ENCODE measurements around the gene ZCCHC14.

Gene ZCCHC14

GRCh38 chr16:87460936-87461335, 31.9 kb downstream of the ZCCHC14 start:
- Histone ChIP-seq H3K4me1 (ENCODE audit: control insufficient read depth, insufficient read depth, low read length) (peaks cover 77% of the 10 kb centered on the region), H3K36me3 (ENCODE audit: control insufficient read depth, insufficient read depth, low read length, severe bottlenecking) (peaks cover 18% of the 10 kb centered on the region), H3K4me3 (ENCODE audit: low read length) (no peak overlapping the region), H3K9ac (ENCODE audit: low read length) (no peak overlapping the region), H3K9me3 (ENCODE audit: control insufficient read depth, low read length) (no peaks in the 10 kb centered on the region), H3K27me3 (replicated peaks; ENCODE audit: control insufficient read depth, insufficient read depth, low read length) (no peaks in the 10 kb centered on the region)
- no peak for DNase-seq (ENCODE audit: low read depth)

GRCh38 chr16:87459833-87460232, 33.0 kb downstream of the ZCCHC14 start:
- H3K36me3 ChIP-seq (ENCODE audit: control insufficient read depth, insufficient read depth, low read length, severe bottlenecking): peaks cover 27% of the 10 kb centered on the region
- no peak overlapping the region for H3K9ac ChIP-seq (ENCODE audit: low read length)
- no peaks in the 10 kb centered on the region for H3K9me3 ChIP-seq (ENCODE audit: control insufficient read depth, low read length)
- DNase-seq (ENCODE audit: low read depth): no peak
- no peak overlapping the region for H3K4me3 ChIP-seq (ENCODE audit: low read length)
- no peaks in the 10 kb centered on the region for H3K27me3 ChIP-seq (replicated peaks; ENCODE audit: control insufficient read depth, insufficient read depth, low read length)
- H3K4me1 ChIP-seq (ENCODE audit: control insufficient read depth, insufficient read depth, low read length): peaks cover 71% of the 10 kb centered on the region

GRCh38 chr16:87459027-87459426, 33.8 kb downstream of the ZCCHC14 start:
- peaks cover 27% of the 10 kb centered on the region for H3K36me3 ChIP-seq (ENCODE audit: control insufficient read depth, insufficient read depth, low read length, severe bottlenecking)
- H3K27me3 ChIP-seq (replicated peaks; ENCODE audit: control insufficient read depth, insufficient read depth, low read length): no peaks in the 10 kb centered on the region
- no peak for DNase-seq (ENCODE audit: low read depth)

GRCh38 chr16:87458424-87458915, 34.4 kb downstream of the ZCCHC14 start:
- H3K9ac ChIP-seq (ENCODE audit: low read length): peak overlapping the region; percentile 75
- peak overlapping the region; percentile 49 for H3K4me3 ChIP-seq (ENCODE audit: low read length)
- peaks cover 27% of the 10 kb centered on the region for H3K36me3 ChIP-seq (ENCODE audit: control insufficient read depth, insufficient read depth, low read length, severe bottlenecking)
- no peaks in the 10 kb centered on the region for H3K9me3 ChIP-seq (ENCODE audit: control insufficient read depth, low read length)
- DNase-seq (ENCODE audit: low read depth): no peak
- H3K27me3 ChIP-seq (replicated peaks; ENCODE audit: control insufficient read depth, insufficient read depth, low read length): no peaks in the 10 kb centered on the region
- H3K4me1 ChIP-seq (ENCODE audit: control insufficient read depth, insufficient read depth, low read length): peaks cover 58% of the 10 kb centered on the region

More at GRCh38 chr16:87459027-87459426, 33.8 kb downstream of the ZCCHC14 start:
- Histone ChIP-seq H3K4me3 (ENCODE audit: low read length) (no peak overlapping the region), H3K9ac (ENCODE audit: low read length) (no peak overlapping the region), H3K4me1 (ENCODE audit: control insufficient read depth, insufficient read depth, low read length) (peaks cover 64% of the 10 kb centered on the region), H3K9me3 (ENCODE audit: control insufficient read depth, low read length) (no peaks in the 10 kb centered on the region)

- DNase-seq (ENCODE audit: low read depth): peak; percentile 91
- Histone ChIP-seq H3K9me3 (ENCODE audit: control insufficient read depth, low read length) (no peaks in the 10 kb centered on the region), H3K36me3 (ENCODE audit: control insufficient read depth, insufficient read depth, low read length, severe bottlenecking) (peaks cover 27% of the 10 kb centered on the region), H3K4me3 (ENCODE audit: low read length) (peak overlapping the region; percentile 49), H3K9ac (ENCODE audit: low read length) (peak overlapping the region; percentile 75), H3K27me3 (replicated peaks; ENCODE audit: control insufficient read depth, insufficient read depth, low read length) (no peaks in the 10 kb centered on the region), H3K4me1 (ENCODE audit: control insufficient read depth, insufficient read depth, low read length) (peaks cover 52% of the 10 kb centered on the region)
Measured at GRCh38 chr16:87457709-87458423, 35.0 kb downstream of the ZCCHC14 start.

GRCh38 chr16:87457061-87457611, 35.7 kb downstream of the ZCCHC14 start:
- Histone ChIP-seq H3K36me3 (ENCODE audit: control insufficient read depth, insufficient read depth, low read length, severe bottlenecking) (peaks cover 33% of the 10 kb centered on the region), H3K27me3 (replicated peaks; ENCODE audit: control insufficient read depth, insufficient read depth, low read length) (no peaks in the 10 kb centered on the region), H3K4me1 (ENCODE audit: control insufficient read depth, insufficient read depth, low read length) (peaks cover 50% of the 10 kb centered on the region), H3K9me3 (ENCODE audit: control insufficient read depth, low read length) (no peaks in the 10 kb centered on the region), H3K4me3 (ENCODE audit: low read length) (peak overlapping the region; percentile 28), H3K9ac (ENCODE audit: low read length) (peak overlapping the region; percentile 75)
- DNase-seq (ENCODE audit: low read depth): peak; percentile 39

GRCh38 chr16:87454391-87454790, 38.4 kb downstream of the ZCCHC14 start:
- no peaks in the 10 kb centered on the region for H3K27me3 ChIP-seq (replicated peaks; ENCODE audit: control insufficient read depth, insufficient read depth, low read length)
- H3K4me3 ChIP-seq (ENCODE audit: low read length): no peak overlapping the region
- H3K9ac ChIP-seq (ENCODE audit: low read length): no peak overlapping the region
- no peaks in the 10 kb centered on the region for H3K9me3 ChIP-seq (ENCODE audit: control insufficient read depth, low read length)
- no peak for DNase-seq (ENCODE audit: low read depth)
- peaks cover 40% of the 10 kb centered on the region for H3K36me3 ChIP-seq (ENCODE audit: control insufficient read depth, insufficient read depth, low read length, severe bottlenecking)
- H3K4me1 ChIP-seq (ENCODE audit: control insufficient read depth, insufficient read depth, low read length): peaks cover 29% of the 10 kb centered on the region

GRCh38 chr16:87453326-87453725, 39.5 kb downstream of the ZCCHC14 start:
- H3K36me3 ChIP-seq (ENCODE audit: control insufficient read depth, insufficient read depth, low read length, severe bottlenecking): peaks cover 41% of the 10 kb centered on the region
- peaks cover 26% of the 10 kb centered on the region for H3K4me1 ChIP-seq (ENCODE audit: control insufficient read depth, insufficient read depth, low read length)
- H3K27me3 ChIP-seq (replicated peaks; ENCODE audit: control insufficient read depth, insufficient read depth, low read length): no peaks in the 10 kb centered on the region
- H3K9me3 ChIP-seq (ENCODE audit: control insufficient read depth, low read length): no peaks in the 10 kb centered on the region
- DNase-seq (ENCODE audit: low read depth): no peak
- H3K4me3 ChIP-seq (ENCODE audit: low read length): no peak overlapping the region
- H3K9ac ChIP-seq (ENCODE audit: low read length): no peak overlapping the region

- no peaks in the 10 kb centered on the region for H3K9me3 ChIP-seq (ENCODE audit: control insufficient read depth, low read length)
- no peak overlapping the region for H3K4me3 ChIP-seq (ENCODE audit: low read length)
- no peaks in the 10 kb centered on the region for H3K27me3 ChIP-seq (replicated peaks; ENCODE audit: control insufficient read depth, insufficient read depth, low read length)
- no peak for DNase-seq (ENCODE audit: low read depth)
- H3K9ac ChIP-seq (ENCODE audit: low read length): no peak overlapping the region
- peaks cover 53% of the 10 kb centered on the region for H3K36me3 ChIP-seq (ENCODE audit: control insufficient read depth, insufficient read depth, low read length, severe bottlenecking)
- peaks cover 10% of the 10 kb centered on the region for H3K4me1 ChIP-seq (ENCODE audit: control insufficient read depth, insufficient read depth, low read length)
Measured at GRCh38 chr16:87451563-87452210, 41.1 kb downstream of the ZCCHC14 start.

GRCh38 chr16:87448866-87449265, 44.0 kb downstream of the ZCCHC14 start:
- DNase-seq (ENCODE audit: low read depth): no peak
- H3K36me3 ChIP-seq (ENCODE audit: control insufficient read depth, insufficient read depth, low read length, severe bottlenecking): peaks cover 68% of the 10 kb centered on the region
- H3K9ac ChIP-seq (ENCODE audit: low read length): no peak overlapping the region
- H3K4me3 ChIP-seq (ENCODE audit: low read length): no peak overlapping the region
- no peaks in the 10 kb centered on the region for H3K27me3 ChIP-seq (replicated peaks; ENCODE audit: control insufficient read depth, insufficient read depth, low read length)
- H3K4me1 ChIP-seq (ENCODE audit: control insufficient read depth, insufficient read depth, low read length): no peaks in the 10 kb centered on the region
- no peaks in the 10 kb centered on the region for H3K9me3 ChIP-seq (ENCODE audit: control insufficient read depth, low read length)

GRCh38 chr16:87447323-87447722, 45.5 kb downstream of the ZCCHC14 start:
- Histone ChIP-seq H3K36me3 (ENCODE audit: control insufficient read depth, insufficient read depth, low read length, severe bottlenecking) (peaks cover 68% of the 10 kb centered on the region), H3K4me3 (ENCODE audit: low read length) (no peak overlapping the region), H3K9ac (ENCODE audit: low read length) (no peak overlapping the region), H3K9me3 (ENCODE audit: control insufficient read depth, low read length) (no peaks in the 10 kb centered on the region), H3K4me1 (ENCODE audit: control insufficient read depth, insufficient read depth, low read length) (no peaks in the 10 kb centered on the region), H3K27me3 (replicated peaks; ENCODE audit: control insufficient read depth, insufficient read depth, low read length) (no peaks in the 10 kb centered on the region)
- peak; percentile 74 for DNase-seq (ENCODE audit: low read depth)

All from adipocyte (in vitro differentiated cells).